Measurements from ENCODE around the gene HOXA7. TPM values are rescaled to one million over a fixed set of nuclear protein-coding genes. Genes with fewer than 3 reads are reported as not detected.

Gene HOXA7
- total and polyA plus RNA-seq, 2 donors (not counting 3 experiments of a cell fraction or from before 2014, with no cell fraction given) = 18.1 to 18.5 TPM

DNA sequence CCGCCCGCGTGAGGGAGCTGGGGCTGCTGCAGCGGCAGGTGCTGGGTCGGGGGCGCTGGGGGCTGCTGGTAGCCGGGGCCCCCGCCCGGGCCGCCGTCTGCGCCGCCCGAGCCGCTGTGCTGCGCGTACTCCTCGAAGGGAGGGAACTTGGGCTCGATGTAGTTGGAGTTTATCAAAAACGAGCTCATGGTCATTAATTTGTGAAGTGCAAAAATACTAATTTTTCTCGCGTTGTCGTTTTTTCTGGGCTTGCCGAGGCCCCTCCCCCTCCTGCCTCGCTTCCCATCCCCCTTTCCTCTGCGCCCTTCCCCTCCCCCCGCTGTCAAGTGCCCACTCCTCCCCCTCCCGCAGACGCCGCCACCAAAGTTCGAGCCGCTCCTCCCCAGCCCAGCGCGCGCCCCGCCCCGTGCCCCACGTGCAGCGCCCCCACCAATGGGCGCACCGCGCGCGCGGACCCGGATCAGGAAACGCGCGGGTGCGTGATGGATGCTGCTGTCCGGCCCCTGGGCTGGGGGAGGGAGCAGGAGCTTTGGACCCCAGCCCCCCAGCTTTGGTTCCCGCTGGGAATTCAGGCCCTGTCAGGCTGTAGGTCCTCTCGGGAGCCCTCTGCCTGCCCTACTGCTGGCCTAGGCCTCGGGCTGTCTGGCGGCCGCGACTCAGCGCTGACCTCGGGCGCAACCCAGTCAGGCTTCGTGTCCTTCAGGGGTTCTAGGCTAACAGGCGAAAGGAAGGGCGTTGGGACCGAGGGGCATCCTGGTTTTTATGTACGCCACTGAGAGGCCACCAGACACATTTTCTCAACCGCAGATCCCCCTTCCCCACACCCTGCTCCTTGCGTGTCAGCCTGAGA is 25.7 kb downstream of the HOXA7 start, which contains the start of gene HOXA4:
Gene HOXA4, minus strand, starts transcription at position 218 of the 850 bp plus-strand sequence. Its CDS starts 24 bp downstream, at position 194.
- dilution Hi-C loops (cut with MboI; ENCODE audit: extremely low pct_ligation_motif_present, low sequenced_read_pairs) (no loop called here), intact Hi-C loops (cut with micrococcal nuclease) (loop anchor here (1.0 kb wide), 2 partner anchors 12 to 34 kb away; no protein-coding TSS in a partner anchor)
- Histone ChIP-seq H2AFZ (ENCODE audit: low read depth, low read length) (peak within 1 kb of the TSS; percentile 48), H3K36me3 (ENCODE audit: control insufficient read depth in 2 of 2, extremely low read depth in 1 of 2, insufficient read depth in 2 of 2, low read length in 2 of 2) (peaks cover 0 to 11% of the 10 kb centered on the region in 2 experiments), H3K9me3 (replicated peaks; ENCODE audit: control insufficient read depth, insufficient read depth, low read length) (no peaks in the 10 kb centered on the region), H3K4me1 (ENCODE audit: control insufficient read depth, extremely low read depth, insufficient read depth, low read length) (peaks cover 66% of the 10 kb centered on the region), H3K27ac (ENCODE audit: insufficient read depth, low read depth, low read length) (peak within 1 kb of the TSS; percentile 67), H3K4me2 (ENCODE audit: insufficient read depth, low read length) (peak within 1 kb of the TSS; percentile 73), H3K27me3 (ENCODE audit: control insufficient read depth in 2 of 2, insufficient read depth in 2 of 2, low read length in 2 of 2) (no peaks in the 10 kb centered on the region), H3K79me2 (ENCODE audit: control insufficient read depth, insufficient read depth, low read length) (peaks cover 73% of the 10 kb centered on the region), H3K9me1 (replicated peaks; ENCODE audit: control insufficient read depth, extremely low read depth, insufficient read depth, low read length) (no peaks in the 10 kb centered on the region), H3K9ac (replicated peaks; ENCODE audit: extremely low read depth, insufficient read depth, low read length) (peak within 1 kb of the TSS; percentile 72), H4K20me1 (replicated peaks; ENCODE audit: control insufficient read depth, extremely low read depth, insufficient read depth, low read length) (no peaks in the 10 kb centered on the region), H3K4me3 (replicated peaks in 1 of 3; ENCODE audit: insufficient read depth in 1 of 3, low read depth in 1 of 3, low read length in 3 of 3) (peak within 1 kb of the TSS; percentile 36 to 60 (median 58))
- POLR2A ChIA-PET = interaction anchor here (0.7 to 1.6 kb wide), 4 partner anchors 16 to 442 kb away, joined by 4 to 6 read pairs (median 4); no protein-coding TSS in a partner anchor
- CTCF ChIA-PET = interaction anchor here (0.9 to 2.7 kb wide), 17 partner anchors 11 to 761 kb away, joined by 3 to 16 read pairs (median 6); partner anchors contain the start of gene HOXA5
- TF ChIP-seq MYC (IDR thresholded peaks at IDR 0.05; ENCODE audit: low read depth, low read length) (no peak), FOS (IDR thresholded peaks at IDR 0.05; ENCODE audit: borderline replicate concordance, insufficient read depth, low read length) (no peak), POLR2AphosphoS5 (IDR thresholded peaks at IDR 0.05; ENCODE audit: insufficient read depth, low read depth, low read length) (peak; percentile 42), JUN (IDR thresholded peaks at IDR 0.05; ENCODE audit: borderline replicate concordance, insufficient read depth, insufficient read length, low read depth) (no peak), POLR2A (IDR thresholded peaks at IDR 0.05; ENCODE audit: low read depth, low read length) (peak; percentile 57), GATA2 (IDR thresholded peaks at IDR 0.05; ENCODE audit: insufficient read depth, insufficient read length, low read depth, low read length) (no peak), EZH2 (IDR thresholded peaks at IDR 0.05; ENCODE audit: borderline replicate concordance, low read depth, low read length, severe bottlenecking) (no peak)
- TF ChIP-seq, protein P1, sequence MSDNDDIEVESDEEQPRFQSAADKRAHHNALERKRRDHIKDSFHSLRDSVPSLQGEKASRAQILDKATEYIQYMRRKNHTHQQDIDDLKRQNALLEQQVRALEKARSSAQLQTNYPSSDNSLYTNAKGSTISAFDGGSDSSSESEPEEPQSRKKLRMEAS (IDR thresholded peaks at IDR 0.05; ENCODE audit: insufficient read depth, insufficient read length) = peak; percentile 93
- TF ChIP-seq, protein P2, sequence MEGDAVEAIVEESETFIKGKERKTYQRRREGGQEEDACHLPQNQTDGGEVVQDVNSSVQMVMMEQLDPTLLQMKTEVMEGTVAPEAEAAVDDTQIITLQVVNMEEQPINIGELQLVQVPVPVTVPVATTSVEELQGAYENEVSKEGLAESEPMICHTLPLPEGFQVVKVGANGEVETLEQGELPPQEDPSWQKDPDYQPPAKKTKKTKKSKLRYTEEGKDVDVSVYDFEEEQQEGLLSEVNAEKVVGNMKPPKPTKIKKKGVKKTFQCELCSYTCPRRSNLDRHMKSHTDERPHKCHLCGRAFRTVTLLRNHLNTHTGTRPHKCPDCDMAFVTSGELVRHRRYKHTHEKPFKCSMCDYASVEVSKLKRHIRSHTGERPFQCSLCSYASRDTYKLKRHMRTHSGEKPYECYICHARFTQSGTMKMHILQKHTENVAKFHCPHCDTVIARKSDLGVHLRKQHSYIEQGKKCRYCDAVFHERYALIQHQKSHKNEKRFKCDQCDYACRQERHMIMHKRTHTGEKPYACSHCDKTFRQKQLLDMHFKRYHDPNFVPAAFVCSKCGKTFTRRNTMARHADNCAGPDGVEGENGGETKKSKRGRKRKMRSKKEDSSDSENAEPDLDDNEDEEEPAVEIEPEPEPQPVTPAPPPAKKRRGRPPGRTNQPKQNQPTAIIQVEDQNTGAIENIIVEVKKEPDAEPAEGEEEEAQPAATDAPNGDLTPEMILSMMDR (IDR thresholded peaks at IDR 0.05; ENCODE audit: extremely low read depth in 1 of 2, insufficient read depth in 1 of 2, low read depth in 1 of 2, low read length in 2 of 2) = no peak
- BruUV-seq (replicated peaks) = no TSS peak
- peak; percentile 89 for DNase-seq (ENCODE audit: low read depth, low spot score)
- peak; percentile 72 for FAIRE-seq
